Measurements from ENCODE around the gene IMPDH1. TPM values are rescaled to one million over a fixed set of nuclear protein-coding genes. Genes with fewer than 3 reads are reported as not detected.

The IMPDH1 gene
- total and polyA plus RNA-seq, 9 of the 15 experiments (the other 6 are each of a cell fraction or from before 2014, with no cell fraction given) = 0.80 to 118 (median 64.3) TPM

DNA sequence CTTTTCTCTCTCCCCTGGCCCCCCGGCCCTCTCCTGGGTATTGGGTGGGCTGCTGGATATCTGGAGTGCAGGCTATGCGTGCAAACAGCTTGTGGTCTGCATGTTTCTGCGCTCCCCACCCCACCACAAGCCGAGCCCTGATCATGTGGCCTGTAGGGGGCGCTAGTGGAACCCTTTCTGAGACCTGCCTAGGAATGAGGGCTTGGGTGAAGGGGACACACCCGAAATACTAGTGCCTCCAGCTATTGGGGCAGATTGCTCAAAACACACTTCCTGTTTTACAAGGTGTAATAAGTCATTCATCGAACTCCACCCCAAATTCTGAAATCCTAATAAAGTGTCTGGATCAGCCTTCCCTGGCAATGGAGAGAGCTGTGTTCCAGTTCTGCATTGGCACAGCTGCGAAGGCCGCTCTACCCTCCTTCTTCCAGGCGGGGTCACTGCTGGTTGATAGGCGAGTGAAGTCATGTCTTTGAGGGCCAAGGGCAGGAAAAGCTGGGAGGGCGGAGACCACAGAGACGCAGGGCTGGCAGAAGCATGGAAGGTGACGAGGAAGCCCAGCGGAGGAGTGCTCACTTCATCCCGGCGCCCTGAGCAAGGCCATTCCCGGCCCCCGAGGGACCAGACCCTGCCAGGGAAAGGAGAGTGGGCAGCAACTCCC lies 28.5 kb downstream of the IMPDH1 start (continued):
- TF ChIP-seq, protein P1, sequence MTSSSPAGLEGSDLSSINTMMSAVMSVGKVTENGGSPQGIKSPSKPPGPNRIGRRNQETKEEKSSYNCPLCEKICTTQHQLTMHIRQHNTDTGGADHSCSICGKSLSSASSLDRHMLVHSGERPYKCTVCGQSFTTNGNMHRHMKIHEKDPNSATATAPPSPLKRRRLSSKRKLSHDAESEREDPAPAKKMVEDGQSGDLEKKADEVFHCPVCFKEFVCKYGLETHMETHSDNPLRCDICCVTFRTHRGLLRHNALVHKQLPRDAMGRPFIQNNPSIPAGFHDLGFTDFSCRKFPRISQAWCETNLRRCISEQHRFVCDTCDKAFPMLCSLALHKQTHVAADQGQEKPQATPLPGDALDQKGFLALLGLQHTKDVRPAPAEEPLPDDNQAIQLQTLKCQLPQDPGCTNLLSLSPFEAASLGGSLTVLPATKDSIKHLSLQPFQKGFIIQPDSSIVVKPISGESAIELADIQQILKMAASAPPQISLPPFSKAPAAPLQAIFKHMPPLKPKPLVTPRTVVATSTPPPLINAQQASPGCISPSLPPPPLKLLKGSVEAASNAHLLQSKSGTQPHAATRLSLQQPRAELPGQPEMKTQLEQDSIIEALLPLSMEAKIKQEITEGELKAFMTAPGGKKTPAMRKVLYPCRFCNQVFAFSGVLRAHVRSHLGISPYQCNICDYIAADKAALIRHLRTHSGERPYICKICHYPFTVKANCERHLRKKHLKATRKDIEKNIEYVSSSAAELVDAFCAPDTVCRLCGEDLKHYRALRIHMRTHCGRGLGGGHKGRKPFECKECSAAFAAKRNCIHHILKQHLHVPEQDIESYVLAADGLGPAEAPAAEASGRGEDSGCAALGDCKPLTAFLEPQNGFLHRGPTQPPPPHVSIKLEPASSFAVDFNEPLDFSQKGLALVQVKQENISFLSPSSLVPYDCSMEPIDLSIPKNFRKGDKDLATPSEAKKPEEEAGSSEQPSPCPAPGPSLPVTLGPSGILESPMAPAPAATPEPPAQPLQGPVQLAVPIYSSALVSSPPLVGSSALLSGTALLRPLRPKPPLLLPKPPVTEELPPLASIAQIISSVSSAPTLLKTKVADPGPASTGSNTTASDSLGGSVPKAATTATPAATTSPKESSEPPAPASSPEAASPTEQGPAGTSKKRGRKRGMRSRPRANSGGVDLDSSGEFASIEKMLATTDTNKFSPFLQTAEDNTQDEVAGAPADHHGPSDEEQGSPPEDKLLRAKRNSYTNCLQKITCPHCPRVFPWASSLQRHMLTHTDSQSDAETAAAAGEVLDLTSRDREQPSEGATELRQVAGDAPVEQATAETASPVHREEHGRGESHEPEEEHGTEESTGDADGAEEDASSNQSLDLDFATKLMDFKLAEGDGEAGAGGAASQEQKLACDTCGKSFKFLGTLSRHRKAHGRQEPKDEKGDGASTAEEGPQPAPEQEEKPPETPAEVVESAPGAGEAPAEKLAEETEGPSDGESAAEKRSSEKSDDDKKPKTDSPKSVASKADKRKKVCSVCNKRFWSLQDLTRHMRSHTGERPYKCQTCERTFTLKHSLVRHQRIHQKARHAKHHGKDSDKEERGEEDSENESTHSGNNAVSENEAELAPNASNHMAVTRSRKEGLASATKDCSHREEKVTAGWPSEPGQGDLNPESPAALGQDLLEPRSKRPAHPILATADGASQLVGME (CRISPR knock-in tag; IDR thresholded peaks at IDR 0.05) = no peak
- TF ChIP-seq RCOR1 (IDR thresholded peaks at IDR 0.05; ENCODE audit: borderline replicate concordance in 1 of 2, low read depth in 2 of 2, low read length in 2 of 2) (no peak), KLF16 (IDR thresholded peaks at IDR 0.05) (peak; percentile 72), MAZ (CRISPR knock-in tag; conservative IDR thresholded peaks at IDR 0.05 in 1 of 2, IDR thresholded peaks at IDR 0.05 in 1 of 2) (peak in 1 of 2 experiments; percentile 32; a peak in 2 of 4 replicates), SMAD4 (CRISPR knock-in tag; conservative IDR thresholded peaks at IDR 0.05) (no peak), PCBP1 (IDR thresholded peaks at IDR 0.05; ENCODE audit: low read depth, low read length, poor library complexity, severe bottlenecking) (no peak), ZNF347 (CRISPR knock-in tag; IDR thresholded peaks at IDR 0.05; ENCODE audit: low read depth) (no peak), TBL1XR1 (IDR thresholded peaks at IDR 0.05; ENCODE audit: low read length in 2 of 2) (0 out of 4 replicates have a peak, but pooled peaks of 1 of the 2 experiments have one; percentile 5), ZNF589 (CRISPR knock-in tag; IDR thresholded peaks at IDR 0.05; ENCODE audit: low read depth) (no peak), RHOXF2B (CRISPR knock-in tag; conservative IDR thresholded peaks at IDR 0.05) (no peak), NFXL1 (CRISPR knock-in tag; IDR thresholded peaks at IDR 0.05) (no peak), ZNF212 (CRISPR knock-in tag; IDR thresholded peaks at IDR 0.05) (no peak), SMC3 (conservative IDR thresholded peaks at IDR 0.05; ENCODE audit: insufficient read depth, low read depth, low read length) (peak; percentile 35; the same call in 1 of the 2 replicates), RAD21 (CRISPR knock-in tag; conservative IDR thresholded peaks at IDR 0.05 in 1 of 2, IDR thresholded peaks at IDR 0.05 in 1 of 2) (peak in 1 of 2 experiments; percentile 28; a peak in 2 of 4 replicates), NR2C2 (CRISPR knock-in tag; IDR thresholded peaks at IDR 0.05) (peak; percentile 42; the same call in 1 of the 2 replicates), NR2C2 (tag; IDR thresholded peaks at IDR 0.05) (no peak)
- TF ChIP-seq, protein P2, sequence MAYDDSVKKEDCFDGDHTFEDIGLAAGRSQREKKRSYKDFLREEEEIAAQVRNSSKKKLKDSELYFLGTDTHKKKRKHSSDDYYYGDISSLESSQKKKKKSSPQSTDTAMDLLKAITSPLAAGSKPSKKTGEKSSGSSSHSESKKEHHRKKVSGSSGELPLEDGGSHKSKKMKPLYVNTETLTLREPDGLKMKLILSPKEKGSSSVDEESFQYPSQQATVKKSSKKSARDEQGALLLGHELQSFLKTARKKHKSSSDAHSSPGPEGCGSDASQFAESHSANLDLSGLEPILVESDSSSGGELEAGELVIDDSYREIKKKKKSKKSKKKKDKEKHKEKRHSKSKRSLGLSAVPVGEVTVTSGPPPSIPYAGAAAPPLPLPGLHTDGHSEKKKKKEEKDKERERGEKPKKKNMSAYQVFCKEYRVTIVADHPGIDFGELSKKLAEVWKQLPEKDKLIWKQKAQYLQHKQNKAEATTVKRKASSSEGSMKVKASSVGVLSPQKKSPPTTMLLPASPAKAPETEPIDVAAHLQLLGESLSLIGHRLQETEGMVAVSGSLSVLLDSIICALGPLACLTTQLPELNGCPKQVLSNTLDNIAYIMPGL (CRISPR knock-in tag; IDR thresholded peaks at IDR 0.05) = peak; percentile 37; the same call in 1 of the 2 replicates
- TF ChIP-seq, protein P3, sequence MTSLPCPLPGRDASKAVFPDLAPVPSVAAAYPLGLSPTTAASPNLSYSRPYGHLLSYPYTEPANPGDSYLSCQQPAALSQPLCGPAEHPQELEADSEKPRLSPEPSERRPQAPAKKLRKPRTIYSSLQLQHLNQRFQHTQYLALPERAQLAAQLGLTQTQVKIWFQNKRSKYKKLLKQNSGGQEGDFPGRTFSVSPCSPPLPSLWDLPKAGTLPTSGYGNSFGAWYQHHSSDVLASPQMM (CRISPR knock-in tag; IDR thresholded peaks at IDR 0.05) = no peak
